Spleen (tissue), 11 donors: ENCODE measurements around the gene DOCK4. TPM values are rescaled to one million over a fixed set of nuclear protein-coding genes. Genes with fewer than 3 reads are reported as not detected.

Experiments used
- DNase-seq: peaks from one replicate; pipeline ENCODE4 v3.0.0-alpha.2; 2020
- H3K27ac ChIP-seq, 8 donors: fragments of 200-600 bp; sonication (generic) in 7 of 8; 1 replicate in 4 of 8; 2 replicates in 4 of 8; pipeline versions ENCODE4 v1.5.0 to v1.8.0; 2016 to 2021; ENCODE audit warnings: inconsistent platforms in 4 of 8, mild to moderate bottlenecking in 4 of 8, moderate library complexity in 1 of 8
- H3K27me3 ChIP-seq, 7 donors: fragments of 200-600 bp; sonication (generic) in 6 of 7; replicated peaks in 1 of 7; 1 replicate in 4 of 7; 2 replicates in 3 of 7; pipeline versions ENCODE4 v1.5.0 to v1.8.0; 2016 to 2021; ENCODE audit warnings: inconsistent platforms in 3 of 7, mild to moderate bottlenecking in 1 of 7
- H3K36me3 ChIP-seq, 6 donors: fragments of 200-600 bp; sonication (generic) in 5 of 6; 1 replicate in 4 of 6; 2 replicates in 2 of 6; pipeline versions ENCODE4 v1.5.0 to v1.8.0; 2016 to 2021; ENCODE audit warnings: inconsistent platforms in 2 of 6
- H3K4me1 ChIP-seq, 6 donors: fragments of 200-600 bp; sonication (generic) in 5 of 6; 1 replicate in 3 of 6; 2 replicates in 3 of 6; pipeline versions ENCODE4 v1.5.0 to v1.8.0; 2016 to 2021; ENCODE audit warnings: inconsistent platforms in 3 of 6
- H3K4me3 ChIP-seq, 8 donors: fragments of 200-600 bp; sonication (generic) in 7 of 8; 1 replicate in 4 of 8; 2 replicates in 4 of 8; pipeline versions ENCODE4 v1.5.0 to v1.8.0; 2016 to 2021; ENCODE audit warnings: inconsistent platforms in 4 of 8, mild to moderate bottlenecking in 4 of 8, moderate library complexity in 2 of 8
- H3K9me3 ChIP-seq, 8 donors: fragments of 200-600 bp; sonication (generic) in 7 of 8; 1 replicate in 4 of 8; 2 replicates in 4 of 8; pipeline versions ENCODE4 v1.5.0 to v1.8.0; 2016 to 2021; ENCODE audit warnings: inconsistent platforms in 4 of 8
- CTCF ChIP-seq, 11 experiments: fragments of 200-600 bp in 7 of 11; fragments of 450-650 bp in 4 of 11; sonication (generic) in 4 of 11; IDR thresholded peaks in 8 of 11; conservative IDR thresholded peaks in 3 of 11; 1 replicate in 7 of 11; 2 replicates in 4 of 11; pipeline versions ENCODE4 v1.4.0 to v1.8.0; 2016 to 2021; ENCODE audit warnings: antibody characterized with exemption in 11 of 11, inconsistent platforms in 4 of 11, mild to moderate bottlenecking in 1 of 11
- POLR2A ChIP-seq, 3 donors: fragments of 450-650 bp; IDR thresholded peaks; one replicate each; pipeline ENCODE4 v1.5.1; 2017; ENCODE audit warnings: antibody characterized with exemption in 3 of 3, mild to moderate bottlenecking in 1 of 3
- POLR2AphosphoS5 ChIP-seq, 3 donors: sonication (generic); formaldehyde crosslinking; IDR thresholded peaks; one replicate each; pipeline ENCODE4 v1.5.1; 2017; ENCODE audit warnings: antibody characterized with exemption in 3 of 3
- WGBS, 5 donors: extraction: QIAGEN DNeasy Blood & Tissue Kit in 3 of 5; methylation state at CpG; one replicate each; pipeline versions ENCODE4 v1.1.5 to v1.1.7; 2013 to 2018; 5-methylcytosine and 5-hydroxymethylcytosine counted together
- intact Hi-C: fragments of 100-400 bp; cut with DNase I; formaldehyde crosslinking; loops from one replicate; pipeline ENCODE4 v1.15.0; 2023; ENCODE audit warnings: low total_unique reads
- polyA plus RNA-seq, 3 donors: library from polyadenylated mRNA; stranded (reverse); fragments of 200-250 nt; gene quantifications; one replicate each; pipeline ENCODE4 v1.2.1, GENCODE V29; 2013
- total RNA-seq, 7 donors: library from RNA; depleted of rRNA in 3 of 7; stranded (reverse); fragments of >200 nt in 3 of 7; fragmentation: NEBNext Ultra II Directional in 4 of 7; extraction: Animal tissue kit (Norgen Biotek cat#: 25700) in 4 of 7; gene quantifications; one replicate each; pipeline versions ENCODE4 v1.1.0 to v1.2.1, GENCODE V29; 2016 to 2021
- donor health status: healthy with polysubstance abuse.
- donor health status: DM: no; HTN: no; CAD: no; lungs with moderate emphysema.
- donor health status: DM: no; HTN: no; CAD: no.
- donor health status: Bipolar disorder and iron deficiency.
- donor health status: healthy.
- donor health status: DM: no; HTN: no; CAD: no.
- donor health status: DM: yes; HTN: yes; CAD: no.

Gene DOCK4
- total and polyA plus RNA-seq, 10 donors: 1.4 to 26.9 (median 14.2) TPM

- no peak for DNase-seq
- Histone ChIP-seq H3K27ac (no peak overlapping the region), H3K4me3 (no peak overlapping the region), H3K36me3 (no peaks in the 10 kb centered on the region), H3K27me3 (no peaks in the 10 kb centered on the region), H3K4me1 (no peaks in the 10 kb centered on the region), H3K9me3 (no peaks in the 10 kb centered on the region)
- intact Hi-C loops: no loop called here
- TF ChIP-seq POLR2AphosphoS5 (IDR thresholded peaks at IDR 0.05): no peak
- TF ChIP-seq POLR2A (IDR thresholded peaks at IDR 0.05): no peak
- TF ChIP-seq CTCF (IDR thresholded peaks at IDR 0.05 in 8 of 11, conservative IDR thresholded peaks at IDR 0.05 in 3 of 11): no peak
- WGBS, 5 donors: 46 to 73% (median 66%) methylated on average over 2 of the region's 2 CpGs
Observed at GRCh38 chr7:112023282-112023681, 182.9 kb downstream of the DOCK4 start.

- no peak for TF ChIP-seq POLR2AphosphoS5 (IDR thresholded peaks at IDR 0.05)
- no peak for TF ChIP-seq CTCF (IDR thresholded peaks at IDR 0.05 in 8 of 11, conservative IDR thresholded peaks at IDR 0.05 in 3 of 11)
- TF ChIP-seq POLR2A (IDR thresholded peaks at IDR 0.05): no peak
- H3K4me1 ChIP-seq: no peaks in the 10 kb centered on the region
- no peak overlapping the region for H3K27ac ChIP-seq
- intact Hi-C loops: no loop called here
- H3K9me3 ChIP-seq: no peaks in the 10 kb centered on the region
- no peak for DNase-seq
- 91 to 96% (median 93%) methylated on average over 6 of the region's 6 CpGs for WGBS, 5 donors
- H3K4me3 ChIP-seq: no peak overlapping the region
- no peaks in the 10 kb centered on the region for H3K27me3 ChIP-seq
- no peaks in the 10 kb centered on the region for H3K36me3 ChIP-seq
Observed at GRCh38 chr7:112022128-112022527, 184.1 kb downstream of the DOCK4 start.

GRCh38 chr7:112021379-112022044 is 184.7 kb downstream of the DOCK4 start:
- Histone ChIP-seq H3K9me3 (no peaks in the 10 kb centered on the region), H3K4me1 (no peaks in the 10 kb centered on the region), H3K27me3 (no peaks in the 10 kb centered on the region), H3K36me3 (no peaks in the 10 kb centered on the region), H3K4me3 (no peak overlapping the region), H3K27ac (no peak overlapping the region)
- intact Hi-C loops: no loop called here
- TF ChIP-seq POLR2A (IDR thresholded peaks at IDR 0.05) (no peak), POLR2AphosphoS5 (IDR thresholded peaks at IDR 0.05) (no peak), CTCF (IDR thresholded peaks at IDR 0.05 in 8 of 11, conservative IDR thresholded peaks at IDR 0.05 in 3 of 11) (no peak)
- WGBS, 5 donors: 80 to 94% (median 87%) methylated on average over 7 of the region's 7 CpGs
- no peak for DNase-seq

GRCh38 chr7:112020800-112021199 is 185.4 kb downstream of the DOCK4 start:
- H3K9me3 ChIP-seq: no peaks in the 10 kb centered on the region
- no peaks in the 10 kb centered on the region for H3K4me1 ChIP-seq
- H3K4me3 ChIP-seq: no peak overlapping the region
- no peak for DNase-seq
- WGBS, 5 donors: 70 to 83% (median 78%) methylated on average over 4 of the region's 4 CpGs
- H3K27ac ChIP-seq: no peak overlapping the region
- no peaks in the 10 kb centered on the region for H3K36me3 ChIP-seq
- TF ChIP-seq POLR2A (IDR thresholded peaks at IDR 0.05) (no peak), CTCF (IDR thresholded peaks at IDR 0.05 in 8 of 11, conservative IDR thresholded peaks at IDR 0.05 in 3 of 11) (no peak), POLR2AphosphoS5 (IDR thresholded peaks at IDR 0.05) (no peak)
- no peaks in the 10 kb centered on the region for H3K27me3 ChIP-seq
- intact Hi-C loops: no loop called here
